Ramos (cell line): ENCODE results near the gene UBE2L3.
"Not testable (repeated sequence)": the region's sequence is repeated elsewhere in the genome, so short reads cannot be mapped to it uniquely, and the experiment has no call there.

Source experiments
- in situ Hi-C: fragments of 300-500 bp; cut with MboI; formaldehyde crosslinking; loops from one replicate; pipeline ENCODE4 v1.14.3; 2022; ENCODE audit warnings: low sequenced_read_pairs; ENCODE audit not compliant: unreplicated experiment

The UBE2L3 gene

GRCh38 chr22:21598302-21598701, 30.8 kb downstream of the UBE2L3 start:
- in situ Hi-C loops = no loop called here

- in situ Hi-C loops = no loop called here
Observed at GRCh38 chr22:21599053-21599893, 31.8 kb downstream of the UBE2L3 start.

- in situ Hi-C loops = no loop called here
Observed at GRCh38 chr22:21602579-21602978, 35.1 kb downstream of the UBE2L3 start.

- in situ Hi-C loops = no loop called here
Observed at GRCh38 chr22:21603973-21604372, 36.5 kb downstream of the UBE2L3 start.

- in situ Hi-C loops = no loop called here
Observed at GRCh38 chr22:21605887-21606564, 38.5 kb downstream of the UBE2L3 start.

- in situ Hi-C loops = no loop called here
Observed at GRCh38 chr22:21606775-21607174, 39.3 kb downstream of the UBE2L3 start.

- in situ Hi-C loops = not testable (repeated sequence)
Observed at GRCh38 chr22:21609556-21610157, 42.1 kb downstream of the UBE2L3 start.

- in situ Hi-C loops = no loop called here
Observed at GRCh38 chr22:21611210-21611977, 43.9 kb downstream of the UBE2L3 start.

GRCh38 chr22:21612858-21613257, 45.3 kb downstream of the UBE2L3 start:
- in situ Hi-C loops = no loop called here

GRCh38 chr22:21613553-21614233, 46.2 kb downstream of the UBE2L3 start:
- in situ Hi-C loops = no loop called here

GRCh38 chr22:21615731-21616130, 48.2 kb downstream of the UBE2L3 start:
- in situ Hi-C loops = no loop called here

GRCh38 chr22:21617337-21617736, 49.8 kb downstream of the UBE2L3 start:
- in situ Hi-C loops = not testable (repeated sequence)

- in situ Hi-C loops = no loop called here
Observed at GRCh38 chr22:21621025-21621424, 53.5 kb downstream of the UBE2L3 start.

- in situ Hi-C loops = no loop called here
Observed at GRCh38 chr22:21622011-21622918, 54.8 kb downstream of the UBE2L3 start.

- in situ Hi-C loops = no loop called here
Observed at GRCh38 chr22:21622919-21623647, 55.6 kb downstream of the UBE2L3 start.

GRCh38 chr22:21623648-21623970, 56.1 kb downstream of the UBE2L3 start:
- in situ Hi-C loops = no loop called here

GRCh38 chr22:21624120-21624879, 56.8 kb downstream of the UBE2L3 start:
- in situ Hi-C loops = no loop called here
